Stimulated activated CD4-positive, alpha-beta T cell treated with anti-CD3 and anti-CD28 coated beads, Interleukin-12 subunit alpha, Interleukin-12 subunit beta, amount 100 ng/mL, for 24 hours (primary cell): ENCODE data around the gene ARHGAP30.
"Not testable (repeated sequence)": the region's sequence is repeated elsewhere in the genome, so short reads cannot be mapped to it uniquely, and the experiment has no call there.

Experiments used
- DNase-seq, 2 experiments: peaks; one replicate each; pipeline ENCODE4 v3.0.0-alpha.2; 2020; ENCODE audit warnings: low read depth in 2 of 2

Gene ARHGAP30, protein sequence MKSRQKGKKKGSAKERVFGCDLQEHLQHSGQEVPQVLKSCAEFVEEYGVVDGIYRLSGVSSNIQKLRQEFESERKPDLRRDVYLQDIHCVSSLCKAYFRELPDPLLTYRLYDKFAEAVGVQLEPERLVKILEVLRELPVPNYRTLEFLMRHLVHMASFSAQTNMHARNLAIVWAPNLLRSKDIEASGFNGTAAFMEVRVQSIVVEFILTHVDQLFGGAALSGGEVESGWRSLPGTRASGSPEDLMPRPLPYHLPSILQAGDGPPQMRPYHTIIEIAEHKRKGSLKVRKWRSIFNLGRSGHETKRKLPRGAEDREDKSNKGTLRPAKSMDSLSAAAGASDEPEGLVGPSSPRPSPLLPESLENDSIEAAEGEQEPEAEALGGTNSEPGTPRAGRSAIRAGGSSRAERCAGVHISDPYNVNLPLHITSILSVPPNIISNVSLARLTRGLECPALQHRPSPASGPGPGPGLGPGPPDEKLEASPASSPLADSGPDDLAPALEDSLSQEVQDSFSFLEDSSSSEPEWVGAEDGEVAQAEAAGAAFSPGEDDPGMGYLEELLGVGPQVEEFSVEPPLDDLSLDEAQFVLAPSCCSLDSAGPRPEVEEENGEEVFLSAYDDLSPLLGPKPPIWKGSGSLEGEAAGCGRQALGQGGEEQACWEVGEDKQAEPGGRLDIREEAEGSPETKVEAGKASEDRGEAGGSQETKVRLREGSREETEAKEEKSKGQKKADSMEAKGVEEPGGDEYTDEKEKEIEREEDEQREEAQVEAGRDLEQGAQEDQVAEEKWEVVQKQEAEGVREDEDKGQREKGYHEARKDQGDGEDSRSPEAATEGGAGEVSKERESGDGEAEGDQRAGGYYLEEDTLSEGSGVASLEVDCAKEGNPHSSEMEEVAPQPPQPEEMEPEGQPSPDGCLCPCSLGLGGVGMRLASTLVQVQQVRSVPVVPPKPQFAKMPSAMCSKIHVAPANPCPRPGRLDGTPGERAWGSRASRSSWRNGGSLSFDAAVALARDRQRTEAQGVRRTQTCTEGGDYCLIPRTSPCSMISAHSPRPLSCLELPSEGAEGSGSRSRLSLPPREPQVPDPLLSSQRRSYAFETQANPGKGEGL

GRCh38 chr1:161069731-161070270 lies at the start of gene ARHGAP30:
ARHGAP30 (minus strand) TSS chr1:161069891; CDS start chr1:161069624, 267 bp downstream.
- peak; percentile 64 to 75 for DNase-seq

- peak; percentile 79 to 82 for DNase-seq
Measured at GRCh38 chr1:161117759-161118581, 48.3 kb upstream of the ARHGAP30 start, which contains the start of the genes NIT1 and PFDN2. NIT1 (plus strand) TSS chr1:161118105; CDS start chr1:161118177, 72 bp downstream. PFDN2 (minus strand) TSS chr1:161118037; CDS start chr1:161118026, 11 bp downstream.

DNA sequence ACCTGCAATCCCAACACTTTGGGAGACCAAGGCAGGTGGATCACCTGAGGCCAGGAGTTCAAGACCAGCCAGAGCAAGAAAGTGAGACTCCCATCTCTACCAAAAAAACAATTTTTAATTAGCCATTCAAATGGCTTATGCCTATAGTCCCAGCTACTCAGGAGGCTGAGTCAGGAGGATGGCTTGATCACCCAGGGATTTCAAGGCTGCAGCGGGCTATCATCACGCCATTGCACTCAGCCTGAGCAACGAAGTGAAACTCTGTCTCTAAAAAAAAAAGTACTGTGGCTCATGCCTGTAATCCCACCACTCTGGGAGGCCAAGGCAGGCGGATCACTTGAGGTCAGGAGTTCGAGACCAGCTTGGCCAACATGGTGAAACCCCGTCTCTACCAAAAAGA lies 46.3 kb upstream of the ARHGAP30 start:
- DNase-seq: not testable (repeated sequence)

- DNase-seq: peak in 1 of 2 experiments; percentile 26
Measured at GRCh38 chr1:161115132-161115711, 45.5 kb upstream of the ARHGAP30 start.

GRCh38 chr1:161114556-161114955 lies 44.9 kb upstream of the ARHGAP30 start:
- DNase-seq: no peak

DNA sequence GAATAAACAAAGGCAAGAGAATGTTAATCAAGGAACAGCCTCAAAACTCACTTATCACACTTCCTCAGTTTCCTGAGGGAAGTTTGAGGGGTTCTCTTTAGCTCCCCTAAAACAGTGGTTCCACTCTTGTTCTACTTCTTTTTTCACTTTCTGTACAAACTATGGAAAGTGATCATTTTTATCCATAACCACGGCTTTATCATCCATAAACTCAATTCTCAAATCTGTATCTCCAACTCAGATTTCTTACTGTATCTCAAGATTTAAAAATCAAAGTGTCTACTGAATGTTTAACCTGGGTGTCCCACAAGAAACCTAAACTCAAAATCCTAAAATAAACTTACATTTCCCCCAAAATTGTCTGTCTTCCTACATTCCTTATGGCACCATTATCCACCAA lies 44.2 kb upstream of the ARHGAP30 start:
- DNase-seq: no peak

GRCh38 chr1:161111527-161111926 lies 41.8 kb upstream of the ARHGAP30 start:
- no peak for DNase-seq

GRCh38 chr1:161111117-161111516 lies 41.4 kb upstream of the ARHGAP30 start:
- no peak for DNase-seq

DNA sequence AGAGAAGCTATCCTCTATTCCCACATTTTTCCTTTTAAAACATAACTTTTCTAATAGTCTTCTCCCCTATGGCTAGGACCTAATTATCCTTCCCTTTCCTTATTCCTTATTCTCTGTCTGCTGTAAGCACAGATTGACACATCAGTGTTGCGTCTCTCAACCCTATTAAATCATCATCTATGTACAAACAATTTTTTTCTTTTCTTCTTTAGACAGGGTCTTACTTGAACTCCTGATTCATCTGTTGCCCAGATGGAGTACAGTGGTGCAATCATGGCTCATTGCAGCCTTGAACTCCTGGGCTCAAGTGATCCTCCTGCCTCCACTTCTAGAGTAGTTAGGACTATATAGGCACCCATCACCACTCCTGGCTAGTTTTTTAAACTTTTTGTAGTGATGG lies 36.7 kb upstream of the ARHGAP30 start:
- no peak for DNase-seq

DNA sequence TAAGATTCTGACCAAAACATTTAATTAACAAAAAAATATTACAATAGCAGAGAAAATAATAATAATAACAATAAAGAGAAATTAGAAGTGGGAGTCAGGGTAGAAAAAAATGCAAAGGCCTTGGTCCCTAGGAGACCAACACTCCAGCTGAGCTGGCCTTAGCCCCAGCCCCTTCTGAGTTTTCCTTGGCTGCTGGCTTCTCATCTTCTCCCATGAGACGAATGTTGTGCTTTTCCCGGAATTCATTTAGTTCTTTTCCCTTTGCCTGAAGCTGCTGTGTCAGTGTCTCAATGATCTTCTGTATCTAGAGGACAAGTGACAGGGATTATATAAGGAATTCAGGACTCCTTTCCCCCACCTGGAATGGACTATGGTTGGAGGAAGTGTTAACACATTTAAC lies 30.9 kb upstream of the ARHGAP30 start:
- no peak for DNase-seq

GRCh38 chr1:161099090-161099802 lies 29.6 kb upstream of the ARHGAP30 start:
- no peak for DNase-seq

DNA sequence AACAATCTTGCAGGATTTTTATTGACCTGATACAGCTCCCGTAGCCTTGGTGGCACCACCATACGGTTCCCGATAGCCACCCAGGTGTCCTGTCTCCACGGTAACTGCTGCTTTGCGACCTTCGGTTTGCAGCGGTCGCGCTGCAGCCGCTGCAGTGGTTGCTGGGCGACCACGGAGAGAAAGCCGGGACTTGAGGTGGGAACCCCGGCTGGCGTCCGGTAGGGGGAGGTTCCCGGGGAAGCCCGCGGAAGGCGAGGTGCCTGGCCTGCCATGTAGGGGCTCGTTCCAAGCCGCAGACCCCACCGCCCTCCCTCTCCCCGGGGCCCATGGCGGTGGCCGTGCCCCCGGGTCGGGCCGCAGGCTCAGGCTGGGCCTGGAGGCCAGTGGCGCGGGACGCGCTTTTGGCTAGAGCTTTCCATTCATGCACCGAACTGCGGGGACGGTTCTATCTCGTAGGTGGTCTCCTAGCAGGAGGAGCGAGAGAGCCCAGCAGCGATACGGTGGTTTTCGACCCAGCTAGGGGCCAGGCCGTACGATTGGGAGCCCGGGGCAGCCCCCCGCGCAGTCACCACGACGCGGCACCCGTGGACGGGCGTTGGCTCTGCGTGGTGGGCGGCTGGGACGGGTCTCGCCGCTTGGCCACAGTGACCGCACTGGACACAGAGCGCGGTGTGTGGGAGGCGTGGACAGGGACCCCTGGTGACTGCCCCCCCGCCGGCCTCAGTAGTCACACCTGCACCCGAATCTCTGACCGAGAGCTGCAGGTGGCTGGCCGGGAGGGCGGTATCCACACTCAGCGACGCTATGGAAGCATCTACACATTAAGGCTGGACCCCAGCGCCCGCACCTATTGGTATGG lies 28.7 kb upstream of the ARHGAP30 start, which contains the start of gene KLHDC9:
Gene KLHDC9, plus strand, starts transcription at position 152 of the 859 bp plus-strand sequence. Its CDS starts 175 bp downstream, at position 327.
- peak; percentile 43 to 54 for DNase-seq

DNA sequence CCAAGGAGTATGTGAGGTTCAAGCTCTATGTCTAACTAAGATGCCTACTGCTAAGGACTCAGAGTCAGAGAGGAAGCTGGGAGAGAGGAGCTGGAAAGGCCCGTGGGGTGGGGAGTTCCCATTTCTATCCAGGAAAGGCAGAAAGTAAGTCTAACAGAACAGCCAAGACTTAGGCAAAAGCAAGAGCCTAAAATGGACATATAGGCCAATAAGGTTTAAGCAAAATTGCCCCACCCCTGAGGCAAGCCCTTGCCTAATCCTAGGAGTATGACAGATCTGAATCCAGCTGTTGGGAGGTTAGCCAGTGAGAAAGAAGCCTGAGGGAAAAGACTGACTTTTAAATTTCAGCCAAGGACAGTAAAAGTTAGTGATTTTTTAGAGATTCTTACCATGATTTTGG lies 26.8 kb upstream of the ARHGAP30 start:
- no peak for DNase-seq

- DNase-seq: no peak
Measured at GRCh38 chr1:161096015-161096414, 26.3 kb upstream of the ARHGAP30 start.

DNA sequence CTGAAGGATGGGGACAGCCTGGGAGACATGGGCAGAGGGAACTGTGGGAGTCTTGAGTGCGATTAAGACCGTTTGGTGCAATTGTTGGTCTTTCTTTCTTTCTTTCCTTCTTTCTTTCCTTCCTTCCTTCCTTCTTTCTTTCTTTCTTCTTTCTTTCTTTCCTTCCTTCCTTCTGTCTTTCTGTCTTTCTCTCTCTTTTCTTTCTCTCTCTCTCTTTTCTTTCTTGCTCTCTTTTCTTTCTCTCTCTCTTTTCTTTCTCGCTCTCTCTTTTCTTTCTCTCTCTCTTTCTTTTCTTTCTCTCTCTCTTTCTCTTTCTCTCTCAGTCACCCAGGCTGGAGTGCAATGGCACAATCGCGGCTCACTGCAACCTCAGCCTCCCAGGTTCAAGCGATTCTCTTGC lies 25.5 kb upstream of the ARHGAP30 start:
- DNase-seq: no peak

DNA sequence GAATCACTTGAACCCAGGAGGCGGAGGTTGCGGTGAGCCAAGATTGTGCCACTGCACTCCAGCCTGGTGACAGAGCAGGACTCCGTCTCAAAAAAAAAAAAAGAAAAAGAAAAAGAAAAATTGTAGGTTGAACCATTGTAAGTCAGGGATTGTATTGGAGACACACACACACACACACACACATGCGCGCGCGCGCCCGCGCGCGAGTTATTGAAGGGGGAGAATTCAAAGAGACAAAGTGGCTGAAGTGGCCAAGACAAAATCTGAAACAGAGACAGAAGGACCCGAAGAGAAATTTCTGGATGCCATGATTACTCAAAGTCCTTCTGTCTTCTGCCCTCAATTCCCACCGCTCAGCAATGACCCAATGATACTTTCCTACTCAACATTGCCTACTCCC lies 24.8 kb upstream of the ARHGAP30 start:
- no peak for DNase-seq

DNA sequence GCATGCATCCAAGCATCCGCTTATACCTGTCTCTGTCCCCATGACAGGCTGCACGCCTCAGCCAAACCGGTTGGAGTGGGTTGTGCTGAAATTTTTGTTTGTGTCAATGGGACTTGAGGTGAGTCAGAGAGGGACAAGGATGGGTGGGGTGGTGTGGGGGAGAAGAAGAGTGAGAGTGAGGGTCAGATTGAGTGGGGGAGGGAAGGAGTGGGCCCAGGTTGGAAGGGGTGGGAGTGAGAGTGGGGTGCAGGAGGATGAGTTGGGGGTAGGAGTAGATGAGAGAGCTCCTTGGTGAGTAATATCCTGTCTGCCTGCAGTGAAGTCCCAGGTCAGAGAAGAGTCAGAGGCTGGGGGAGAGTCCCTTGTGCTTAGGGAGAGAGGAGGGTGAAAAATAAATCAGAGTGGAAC lies 22.9 kb upstream of the ARHGAP30 start:
- peak in 1 of 2 experiments; percentile 31 for DNase-seq

- no peak for DNase-seq
Measured at GRCh38 chr1:161091796-161092507, 22.3 kb upstream of the ARHGAP30 start.
